Panc1 (cell line): ENCODE results near the gene MPRIP. TPM values are rescaled to one million over a fixed set of nuclear protein-coding genes. Genes with fewer than 3 reads are reported as not detected.

Source experiments
- ATAC-seq: fragments of 200-7000 bp; cut with Tn5 transposase; 2 replicates; pipeline ENCODE4 v1.9.1; 2020; ENCODE audit warnings: mild to moderate bottlenecking, moderate library complexity
- BruUV-seq: library from RNA; stranded (reverse); fragments of 400-500 nt; replicated peaks from 2 replicates; lab custom pipeline; 2021; lab: Mats Ljungman, UMichigan
- CTCF ChIA-PET: fragments of 300-600 bp; sonication (Branson Sonifier 250); formaldehyde crosslinking; loops from one replicate; lab custom pipeline; 2022; ENCODE audit warnings: antibody characterized with exemption; lab: Charles Lee
- POLR2A ChIA-PET: fragments of 300-600 bp; sonication (Branson Sonifier 250); formaldehyde crosslinking; loops from one replicate; lab custom pipeline; 2022; ENCODE audit warnings: antibody characterized with exemption; lab: Charles Lee
- DNase-seq: peaks from one replicate; pipeline ENCODE4 v3.0.0-alpha.2; 2010; ENCODE audit warnings: low read depth, low spot score
- H3K27ac ChIP-seq: 2 replicates; pipeline ENCODE4 v1.5.1; 2011; ENCODE audit warnings: mild to moderate bottlenecking, low read length, inconsistent platforms
- H3K27me3 ChIP-seq: fragments of 200-500 bp; sonication (Bioruptor generic); 2 replicates; pipeline ENCODE4 v1.6.0; 2014; ENCODE audit warnings: low read length, inconsistent platforms; ENCODE audit not compliant: control insufficient read depth, insufficient read depth
- H3K36me3 ChIP-seq: fragments of 200-500 bp; sonication (Bioruptor generic); 2 replicates; pipeline ENCODE4 v1.5.1; 2014; ENCODE audit warnings: inconsistent platforms, mild to moderate bottlenecking, low read length, moderate library complexity; ENCODE audit not compliant: control insufficient read depth, insufficient read depth
- H3K4me1 ChIP-seq: 2 replicates; pipeline ENCODE4 v1.5.1; 2011; ENCODE audit warnings: inconsistent platforms, mild to moderate bottlenecking, low read length, moderate library complexity; ENCODE audit not compliant: control insufficient read depth, insufficient read depth
- H3K4me3 ChIP-seq, 2 experiments: 2 replicates each; pipeline ENCODE4 v1.5.1; 2011 to 2012; ENCODE audit warnings: low read depth in 2 of 2, low read length in 2 of 2, mild to moderate bottlenecking in 2 of 2, inconsistent platforms in 1 of 2, moderate library complexity in 1 of 2
- H3K9me3 ChIP-seq: fragments of 200-500 bp; sonication (Bioruptor generic); 2 replicates; pipeline ENCODE4 v1.5.1; 2014; ENCODE audit warnings: low read depth, mild to moderate bottlenecking, inconsistent platforms, low read length, moderate library complexity; ENCODE audit not compliant: control insufficient read depth, insufficient read depth
- CTCF ChIP-seq: fragments of 450-650 bp; IDR thresholded peaks from 2 replicates; pipeline ENCODE4 v1.5.1; 2017; ENCODE audit warnings: mild to moderate bottlenecking
- POLR2AphosphoS5 ChIP-seq: IDR thresholded peaks from 2 replicates; pipeline ENCODE4 v1.6.1; 2012; ENCODE audit warnings: mild to moderate bottlenecking, low read depth, low read length, moderate library complexity
- REST ChIP-seq, 2 experiments: IDR thresholded peaks; 2 replicates each; pipeline ENCODE4 v1.6.1; 2011 to 2012; ENCODE audit warnings: low read depth in 2 of 2, control low read depth in 1 of 2, low read length in 1 of 2, mild to moderate bottlenecking in 1 of 2, moderate library complexity in 1 of 2; ENCODE audit not compliant: insufficient read depth in 1 of 2
- SIN3A ChIP-seq: IDR thresholded peaks from 2 replicates; pipeline ENCODE4 v1.6.1; 2012; ENCODE audit warnings: low read depth, mild to moderate bottlenecking, low read length, moderate library complexity, borderline replicate concordance; ENCODE audit not compliant: insufficient read depth
- TCF7L2 ChIP-seq: IDR thresholded peaks from 2 replicates; pipeline ENCODE4 v1.6.1; 2011; ENCODE audit warnings: mild to moderate bottlenecking, low read depth, low read length, inconsistent platforms
- in situ Hi-C: cut with HindIII; loops from 2 replicates; pipeline ENCODE4 v1.10.0; 2016; ENCODE audit warnings: low sequenced_read_pairs, low pct_unique_long_range_greater_than_20kb
- intact Hi-C: fragments of 100-400 bp; cut with micrococcal nuclease; formaldehyde crosslinking; loops from one replicate; pipeline ENCODE4 v1.10.0; 2022; ENCODE audit not compliant: unreplicated experiment
- total RNA-seq: library from RNA; stranded (reverse); gene quantifications from one replicate; pipeline ENCODE4 v1.2.1, GENCODE V29; 2021; ENCODE audit not compliant: unreplicated experiment

The MPRIP gene
- total RNA-seq, 1 experiment from 2014 or later: 155 TPM

GRCh38 chr17:17070931-17071330 lies 28.7 kb downstream of the MPRIP start:
- in situ Hi-C loops (no loop called here), intact Hi-C loops (no loop called here)
- BruUV-seq: no TSS peak
- Histone ChIP-seq H3K27me3 (no peaks in the 10 kb centered on the region), H3K4me3 (no peak overlapping the region), H3K27ac (no peak overlapping the region), H3K9me3 (no peaks in the 10 kb centered on the region), H3K4me1 (peaks cover 11% of the 10 kb centered on the region), H3K36me3 (no peaks in the 10 kb centered on the region)
- ChIA-PET CTCF (no interaction called here), POLR2A (no interaction called here)
- ATAC-seq (no peak), DNase-seq (no peak)
- no peak for TF ChIP-seq SIN3A
- no peak for TF ChIP-seq REST (IDR thresholded peaks at IDR 0.05; ENCODE audit: insufficient read depth in 1 of 2, low read depth in 2 of 2, low read length in 1 of 2)
- TF ChIP-seq TCF7L2: no peak
- no peak for TF ChIP-seq CTCF
- TF ChIP-seq POLR2AphosphoS5: no peak

DNA sequence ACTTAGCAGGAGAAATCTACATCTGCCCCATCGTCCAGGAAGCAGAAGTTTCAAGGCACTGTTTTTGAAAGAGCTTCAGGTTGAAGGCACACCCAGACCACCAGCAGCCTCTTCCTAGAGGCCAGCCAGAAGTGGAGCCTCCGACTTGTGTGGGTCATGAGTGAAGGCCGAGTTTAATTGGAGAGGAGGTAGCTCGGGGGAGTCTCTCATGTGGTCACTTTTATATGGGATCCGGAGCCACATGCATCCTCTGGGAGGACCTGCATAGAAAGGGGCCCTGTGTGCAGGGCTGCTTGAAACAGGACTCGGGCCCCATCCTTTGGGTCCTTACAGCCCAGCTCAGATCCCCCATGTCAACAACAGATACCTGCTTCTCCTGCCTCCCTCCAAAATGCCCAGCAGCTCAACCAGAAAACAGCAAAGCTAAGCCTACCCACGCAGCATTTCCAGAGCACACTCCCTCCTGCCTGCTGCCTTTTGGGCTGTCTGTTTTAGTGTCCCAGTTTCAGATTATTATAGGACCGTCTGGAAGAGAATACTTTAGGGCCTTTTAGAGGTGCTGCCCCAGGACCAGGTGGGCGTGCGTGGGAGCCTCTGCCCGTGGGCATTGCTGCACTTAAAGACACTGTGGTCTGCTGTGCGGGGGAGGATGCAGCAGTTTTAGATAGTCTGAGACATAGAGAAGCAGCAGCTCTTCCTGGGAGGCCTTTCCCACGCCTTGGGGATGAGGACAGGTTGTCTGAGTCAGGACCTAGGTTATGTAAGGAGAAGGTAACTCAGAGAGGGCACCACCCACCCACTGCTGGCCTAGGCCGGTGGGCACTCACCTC lies 29.5 kb downstream of the MPRIP start:
- BruUV-seq: no TSS peak
- ChIA-PET CTCF (no interaction called here), POLR2A (no interaction called here)
- no peak overlapping the region for H3K4me3 ChIP-seq
- TF ChIP-seq POLR2AphosphoS5 (no peak), TCF7L2 (no peak), CTCF (no peak), SIN3A (no peak), REST (IDR thresholded peaks at IDR 0.05; ENCODE audit: insufficient read depth in 1 of 2, low read depth in 2 of 2, low read length in 1 of 2) (no peak)
- no peaks in the 10 kb centered on the region for H3K27me3 ChIP-seq
- H3K36me3 ChIP-seq: no peaks in the 10 kb centered on the region
- peaks cover 11% of the 10 kb centered on the region for H3K4me1 ChIP-seq
- no peak for DNase-seq
- no peak overlapping the region for H3K27ac ChIP-seq
- intact Hi-C loops: no loop called here
- no peaks in the 10 kb centered on the region for H3K9me3 ChIP-seq
- in situ Hi-C loops: no loop called here
- no peak for ATAC-seq
